Lower leg skin (tissue), 4 donors: Measurements from ENCODE around the gene HS6ST2. TPM values are rescaled to one million over a fixed set of nuclear protein-coding genes. Genes with fewer than 3 reads are reported as not detected.

ENCODE experiments used
- DNase-seq, 2 donors: peaks; one replicate each; pipeline ENCODE4 v3.0.0-alpha.2; 2019; ENCODE audit warnings: low spot score in 2 of 2
- H3K4me3 ChIP-seq: fragments of 200-600 bp; sonication (generic); 2 replicates; pipeline ENCODE4 v1.5.1; 2017; ENCODE audit warnings: mild to moderate bottlenecking, low read depth; ENCODE audit not compliant: poor library complexity, severe bottlenecking
- POLR2A ChIP-seq, 2 donors: fragments of 450-650 bp; IDR thresholded peaks; one replicate each; pipeline ENCODE4 v1.6.1; 2016 to 2017; ENCODE audit warnings: antibody characterized with exemption in 2 of 2, mild to moderate bottlenecking in 1 of 2, moderate library complexity in 1 of 2
- WGBS, 2 donors: methylation state at CpG; one replicate each; pipeline ENCODE4 v1.1.5; 2018; 5-methylcytosine and 5-hydroxymethylcytosine counted together
- intact Hi-C: fragments of 100-400 bp; cut with DNase I; formaldehyde crosslinking; loops from one replicate; pipeline ENCODE4 v1.15.0; 2023; ENCODE audit warnings: low total_unique reads
- total RNA-seq, 4 donors: library from RNA; depleted of rRNA; stranded (reverse); fragments of >200 nt; gene quantifications; one replicate each; pipeline ENCODE4 v1.1.0, GENCODE V29; 2016
- TF ChIP-seq, protein P1 (sequence below), 3 donors: fragments of 450-650 bp; IDR thresholded peaks; one replicate each; pipeline ENCODE4 v1.5.1; 2016; ENCODE audit warnings: antibody characterized with exemption in 3 of 3, mild to moderate bottlenecking in 3 of 3, moderate library complexity in 2 of 3

Gene HS6ST2
- total RNA-seq, 4 donors from 2014 or later = 0.17 to 0.29 TPM; not detected in 2

DNA sequence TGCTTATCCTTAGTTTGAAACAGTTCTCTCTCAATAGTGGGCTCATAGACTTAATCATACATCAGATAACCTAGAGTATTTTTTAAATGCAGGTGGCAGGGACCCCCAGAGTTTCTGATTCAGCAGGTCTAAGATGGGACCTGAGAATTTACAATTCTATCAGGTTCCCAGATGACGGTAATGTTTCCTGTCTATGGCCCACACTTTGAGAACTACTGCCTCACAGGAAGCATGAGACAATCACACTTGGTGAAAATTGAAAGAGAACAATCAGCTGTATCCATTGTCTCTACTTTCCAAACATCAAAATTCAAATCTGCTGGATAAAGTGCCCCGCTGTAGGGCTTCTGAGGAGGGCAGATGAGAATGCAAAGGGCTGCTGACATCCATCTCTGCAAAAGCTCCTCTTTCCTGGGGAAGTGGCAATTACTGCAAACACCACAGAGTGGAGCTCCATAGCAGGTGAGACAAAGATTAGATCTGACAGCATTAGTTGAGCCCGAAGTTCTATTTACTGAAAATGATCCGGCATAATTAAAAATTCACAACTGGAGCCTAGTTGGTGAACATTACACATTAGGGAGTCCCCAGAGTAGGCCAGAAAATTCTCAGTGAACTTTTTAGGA, 281.8 kb downstream of the HS6ST2 start:
- DNase-seq = no peak
- H3K4me3 ChIP-seq = no peak overlapping the region
- intact Hi-C loops = no loop called here
- TF ChIP-seq POLR2A (IDR thresholded peaks at IDR 0.05) = no peak
- TF ChIP-seq, protein P1, sequence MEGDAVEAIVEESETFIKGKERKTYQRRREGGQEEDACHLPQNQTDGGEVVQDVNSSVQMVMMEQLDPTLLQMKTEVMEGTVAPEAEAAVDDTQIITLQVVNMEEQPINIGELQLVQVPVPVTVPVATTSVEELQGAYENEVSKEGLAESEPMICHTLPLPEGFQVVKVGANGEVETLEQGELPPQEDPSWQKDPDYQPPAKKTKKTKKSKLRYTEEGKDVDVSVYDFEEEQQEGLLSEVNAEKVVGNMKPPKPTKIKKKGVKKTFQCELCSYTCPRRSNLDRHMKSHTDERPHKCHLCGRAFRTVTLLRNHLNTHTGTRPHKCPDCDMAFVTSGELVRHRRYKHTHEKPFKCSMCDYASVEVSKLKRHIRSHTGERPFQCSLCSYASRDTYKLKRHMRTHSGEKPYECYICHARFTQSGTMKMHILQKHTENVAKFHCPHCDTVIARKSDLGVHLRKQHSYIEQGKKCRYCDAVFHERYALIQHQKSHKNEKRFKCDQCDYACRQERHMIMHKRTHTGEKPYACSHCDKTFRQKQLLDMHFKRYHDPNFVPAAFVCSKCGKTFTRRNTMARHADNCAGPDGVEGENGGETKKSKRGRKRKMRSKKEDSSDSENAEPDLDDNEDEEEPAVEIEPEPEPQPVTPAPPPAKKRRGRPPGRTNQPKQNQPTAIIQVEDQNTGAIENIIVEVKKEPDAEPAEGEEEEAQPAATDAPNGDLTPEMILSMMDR (IDR thresholded peaks at IDR 0.05) = no peak
- WGBS, 2 donors = 52 to 60% methylated on average over 4 of the region's 4 CpGs

DNA sequence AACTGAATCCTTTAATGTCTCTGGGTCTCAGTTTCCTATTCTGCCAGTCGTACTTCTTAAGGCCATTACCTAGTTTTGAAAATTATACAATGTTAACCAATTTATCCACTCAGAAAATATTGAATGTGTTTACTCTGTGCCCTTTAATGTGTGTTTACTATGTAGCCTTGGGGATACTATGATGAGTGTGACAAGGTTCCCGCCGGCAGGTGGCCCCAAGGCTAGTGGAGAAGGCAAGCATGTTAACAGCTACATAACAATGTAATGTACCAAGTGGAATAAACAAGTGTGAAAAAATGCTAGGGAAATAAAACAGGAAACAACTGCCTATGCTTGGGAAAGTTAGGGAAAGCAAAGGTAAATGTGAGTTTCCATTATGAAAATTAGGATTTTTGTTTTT, 282.3 kb downstream of the HS6ST2 start:
- H3K4me3 ChIP-seq = no peak overlapping the region
- TF ChIP-seq, protein P1 (IDR thresholded peaks at IDR 0.05) = no peak
- TF ChIP-seq POLR2A (IDR thresholded peaks at IDR 0.05) = no peak
- DNase-seq = no peak
- 85 to 91% methylated on average over 3 of the region's 3 CpGs for WGBS, 2 donors
- intact Hi-C loops = no loop called here

DNA sequence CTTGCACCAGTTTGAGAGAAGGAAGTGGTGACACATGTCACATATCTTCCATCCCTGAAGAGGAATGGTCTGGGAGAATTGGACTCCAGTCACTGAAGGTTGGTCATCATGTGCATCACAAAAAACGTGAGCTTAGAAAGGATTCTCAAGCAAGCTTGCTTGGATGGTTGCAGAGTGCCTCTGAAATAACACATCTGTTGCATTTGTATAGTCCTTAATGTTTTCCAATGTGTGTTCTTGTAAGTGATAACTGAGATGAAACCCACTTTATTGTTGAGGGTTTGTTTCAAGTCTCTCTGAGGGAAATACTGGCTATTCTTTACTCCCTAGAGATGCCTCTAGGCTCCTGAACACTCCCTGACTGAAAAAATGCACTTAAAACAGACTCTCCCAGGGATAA, 285.1 kb downstream of the HS6ST2 start:
- DNase-seq = no peak
- H3K4me3 ChIP-seq = no peak overlapping the region
- no peak for TF ChIP-seq POLR2A (IDR thresholded peaks at IDR 0.05)
- TF ChIP-seq, protein P1 (IDR thresholded peaks at IDR 0.05) = no peak
- intact Hi-C loops = no loop called here
- 57 to 64% methylated on average over 1 of the region's 1 CpG for WGBS, 2 donors

DNA sequence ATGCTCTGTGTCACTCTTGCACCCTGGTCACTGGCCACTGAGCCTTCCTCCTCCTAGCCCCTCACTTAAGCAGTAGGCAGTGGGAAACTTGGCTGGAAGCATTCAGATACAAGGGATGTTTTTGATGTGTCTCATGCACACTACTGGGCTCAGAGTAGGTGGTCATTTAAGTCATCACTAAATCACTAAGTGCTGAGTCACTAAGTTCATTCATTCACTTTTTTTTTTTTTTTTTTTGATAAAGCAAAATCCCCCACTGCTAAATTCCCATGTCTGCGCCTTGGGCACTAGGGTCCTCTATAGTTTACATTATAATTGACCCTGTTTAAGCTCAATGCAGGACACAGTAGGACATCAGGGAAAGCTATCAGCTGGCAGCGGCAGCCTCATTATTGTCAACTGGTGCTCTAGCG, 287.2 kb downstream of the HS6ST2 start:
- intact Hi-C loops = no loop called here
- no peak for TF ChIP-seq POLR2A (IDR thresholded peaks at IDR 0.05)
- TF ChIP-seq, protein P1 (IDR thresholded peaks at IDR 0.05) = no peak
- no peak for DNase-seq
- no peak overlapping the region for H3K4me3 ChIP-seq
- WGBS, 2 donors = 64 to 80% methylated on average over 3 of the region's 3 CpGs

DNA sequence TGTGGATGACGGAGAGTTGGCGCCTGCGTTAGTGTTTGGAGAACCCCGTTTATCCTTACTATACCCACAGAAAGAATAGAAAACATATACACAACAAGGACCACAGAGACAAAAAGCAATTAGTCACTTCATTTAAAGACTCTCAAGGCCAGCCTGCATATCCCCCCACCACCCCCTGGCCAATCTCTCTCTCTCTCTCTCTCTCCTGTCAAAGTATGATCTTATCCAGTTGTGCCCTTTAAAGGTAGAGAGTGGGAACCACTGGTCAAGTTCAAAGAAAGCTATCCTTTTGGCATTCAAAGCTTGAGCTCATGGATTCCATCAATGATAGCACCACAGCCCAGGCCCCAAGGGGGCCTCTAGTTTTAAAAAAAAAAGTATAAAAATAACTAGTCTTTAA, 289.3 kb downstream of the HS6ST2 start:
- H3K4me3 ChIP-seq = no peak overlapping the region
- no peak for DNase-seq
- intact Hi-C loops = no loop called here
- WGBS, 2 donors = 90 to 96% methylated on average over 4 of the region's 4 CpGs
- TF ChIP-seq POLR2A (IDR thresholded peaks at IDR 0.05) = no peak
- TF ChIP-seq, protein P1 (IDR thresholded peaks at IDR 0.05) = no peak

DNA sequence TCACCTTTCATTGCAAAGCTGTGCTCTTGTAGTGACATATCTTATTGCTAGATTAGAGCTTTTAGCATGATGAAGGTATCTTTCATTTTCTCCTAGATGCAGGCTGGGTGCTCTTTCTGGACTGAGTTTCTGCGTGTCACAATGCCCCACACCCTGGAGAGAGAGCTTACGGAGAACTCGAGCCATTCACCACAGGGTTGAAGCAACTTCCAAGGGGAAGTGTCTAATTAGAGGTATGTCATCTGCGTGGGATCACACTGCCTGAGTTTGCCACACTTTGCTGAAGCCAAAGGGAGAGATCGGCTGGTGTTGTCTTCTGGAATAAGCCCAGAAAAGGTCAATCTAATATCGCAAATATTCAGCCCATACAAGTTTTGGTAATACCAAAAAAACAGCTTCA, 290.3 kb downstream of the HS6ST2 start:
- no peak for DNase-seq
- intact Hi-C loops = no loop called here
- no peak for TF ChIP-seq POLR2A (IDR thresholded peaks at IDR 0.05)
- TF ChIP-seq, protein P1 (IDR thresholded peaks at IDR 0.05) = no peak
- H3K4me3 ChIP-seq = no peak overlapping the region
- WGBS, 2 donors = 58 to 67% methylated on average over 6 of the region's 6 CpGs
